D721Med (cell line): ENCODE measurements around the gene CD6.

Experiments
- DNase-seq: peaks from one replicate; pipeline ENCODE4 v3.0.0; 2011; ENCODE audit warnings: low spot score; ENCODE audit not compliant: insufficient read length
- FAIRE-seq: peaks from 2 replicates; lab custom pipeline; 2011; peaks lifted over from hg19 to GRCh38; lab: Jason Lieb, UNC
- TF ChIP-seq, protein P1 (sequence below): IDR thresholded peaks from 2 replicates; pipeline ENCODE4 v1.5.1; 2012; ENCODE audit warnings: mild to moderate bottlenecking, control low read depth; ENCODE audit not compliant: insufficient read depth; ENCODE audit errors: missing control alignments

Gene CD6

DNA sequence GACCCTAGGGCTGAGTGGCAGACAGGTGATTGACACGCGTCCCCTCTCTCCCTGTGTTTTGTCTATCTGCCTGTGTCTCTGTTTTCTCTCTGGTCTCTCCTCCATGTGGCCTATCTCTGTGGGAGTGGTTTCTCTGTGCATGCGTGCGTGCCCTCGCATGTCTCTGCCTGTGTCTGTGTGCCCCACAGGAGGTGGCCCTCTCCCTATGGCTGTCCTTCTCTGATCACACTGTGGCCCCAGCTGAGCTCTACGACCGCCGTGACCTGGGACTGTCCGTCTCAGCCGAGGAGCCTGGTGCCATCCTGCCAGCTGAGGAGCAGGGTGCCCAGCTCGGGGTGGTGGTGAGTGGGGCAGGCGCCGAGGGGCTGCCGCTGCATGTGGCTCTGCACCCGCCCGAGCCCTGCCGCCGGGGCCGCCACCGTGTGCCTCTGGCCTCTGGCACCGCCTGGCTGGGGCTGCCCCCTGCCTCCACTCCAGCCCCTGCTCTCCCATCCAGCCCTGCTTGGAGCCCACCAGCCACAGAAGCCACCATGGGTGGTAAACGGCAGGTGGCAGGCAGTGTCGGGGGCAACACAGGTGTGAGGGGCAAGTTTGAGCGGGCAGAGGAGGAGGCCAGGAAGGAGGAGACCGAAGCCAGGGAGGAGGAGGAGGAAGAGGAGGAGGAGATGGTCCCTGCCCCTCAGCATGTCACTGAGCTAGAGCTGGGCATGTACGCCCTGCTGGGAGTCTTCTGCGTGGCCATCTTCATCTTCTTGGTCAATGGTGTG is 35.6 kb upstream of the CD6 start:
- no peak for DNase-seq
- FAIRE-seq = no peak
- TF ChIP-seq, protein P1, sequence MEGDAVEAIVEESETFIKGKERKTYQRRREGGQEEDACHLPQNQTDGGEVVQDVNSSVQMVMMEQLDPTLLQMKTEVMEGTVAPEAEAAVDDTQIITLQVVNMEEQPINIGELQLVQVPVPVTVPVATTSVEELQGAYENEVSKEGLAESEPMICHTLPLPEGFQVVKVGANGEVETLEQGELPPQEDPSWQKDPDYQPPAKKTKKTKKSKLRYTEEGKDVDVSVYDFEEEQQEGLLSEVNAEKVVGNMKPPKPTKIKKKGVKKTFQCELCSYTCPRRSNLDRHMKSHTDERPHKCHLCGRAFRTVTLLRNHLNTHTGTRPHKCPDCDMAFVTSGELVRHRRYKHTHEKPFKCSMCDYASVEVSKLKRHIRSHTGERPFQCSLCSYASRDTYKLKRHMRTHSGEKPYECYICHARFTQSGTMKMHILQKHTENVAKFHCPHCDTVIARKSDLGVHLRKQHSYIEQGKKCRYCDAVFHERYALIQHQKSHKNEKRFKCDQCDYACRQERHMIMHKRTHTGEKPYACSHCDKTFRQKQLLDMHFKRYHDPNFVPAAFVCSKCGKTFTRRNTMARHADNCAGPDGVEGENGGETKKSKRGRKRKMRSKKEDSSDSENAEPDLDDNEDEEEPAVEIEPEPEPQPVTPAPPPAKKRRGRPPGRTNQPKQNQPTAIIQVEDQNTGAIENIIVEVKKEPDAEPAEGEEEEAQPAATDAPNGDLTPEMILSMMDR = no peak

DNA sequence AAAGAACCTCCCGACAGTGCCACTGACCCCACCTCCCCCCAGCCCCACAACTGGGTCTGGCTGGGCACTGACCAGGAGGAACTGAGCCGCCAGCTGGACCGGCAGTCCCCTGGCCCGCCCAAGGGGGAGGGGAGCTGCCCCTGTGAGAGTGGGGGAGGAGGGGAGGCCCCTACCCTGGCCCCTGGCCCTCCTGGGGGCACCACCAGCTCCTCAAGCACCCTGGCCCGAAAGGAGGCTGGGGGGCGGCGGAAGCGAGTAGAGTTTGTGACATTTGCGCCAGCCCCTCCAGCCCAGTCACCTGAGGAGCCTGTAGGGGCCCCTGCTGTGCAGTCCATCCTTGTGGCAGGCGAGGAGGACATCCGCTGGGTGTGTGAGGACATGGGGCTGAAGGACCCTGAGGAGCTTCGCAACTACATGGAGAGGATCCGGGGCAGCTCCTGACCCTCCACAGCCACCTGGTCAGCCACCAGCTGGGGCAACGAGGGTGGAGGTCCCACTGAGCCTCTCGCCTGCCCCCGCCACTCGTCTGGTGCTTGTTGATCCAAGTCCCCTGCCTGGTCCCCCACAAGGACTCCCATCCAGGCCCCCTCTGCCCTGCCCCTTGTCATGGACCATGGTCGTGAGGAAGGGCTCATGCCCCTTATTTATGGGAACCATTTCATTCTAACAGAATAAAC is 34.9 kb upstream of the CD6 start:
- DNase-seq (no peak), FAIRE-seq (no peak)
- TF ChIP-seq, protein P1 = no peak

DNA sequence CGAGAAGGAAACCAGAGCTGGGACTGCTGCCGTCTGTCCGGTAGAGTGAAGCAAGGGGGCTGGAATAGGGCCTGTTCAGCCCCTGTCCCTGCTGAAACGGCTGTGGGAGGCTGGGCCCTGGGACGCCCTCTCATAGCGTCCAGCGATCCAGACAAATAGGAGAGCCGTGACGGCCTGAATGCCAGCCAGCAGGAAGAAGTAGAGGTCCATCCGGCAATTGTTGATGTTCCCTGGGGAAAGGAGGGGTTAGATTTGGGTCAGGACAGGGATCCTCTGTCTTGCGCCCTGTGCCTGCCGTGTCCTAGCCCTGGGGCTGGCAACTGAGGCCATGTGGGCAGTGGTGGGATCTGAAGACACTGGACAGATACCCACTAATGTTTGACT is 34.3 kb upstream of the CD6 start:
- DNase-seq = no peak
- TF ChIP-seq, protein P1 = no peak
- no peak for FAIRE-seq

DNA sequence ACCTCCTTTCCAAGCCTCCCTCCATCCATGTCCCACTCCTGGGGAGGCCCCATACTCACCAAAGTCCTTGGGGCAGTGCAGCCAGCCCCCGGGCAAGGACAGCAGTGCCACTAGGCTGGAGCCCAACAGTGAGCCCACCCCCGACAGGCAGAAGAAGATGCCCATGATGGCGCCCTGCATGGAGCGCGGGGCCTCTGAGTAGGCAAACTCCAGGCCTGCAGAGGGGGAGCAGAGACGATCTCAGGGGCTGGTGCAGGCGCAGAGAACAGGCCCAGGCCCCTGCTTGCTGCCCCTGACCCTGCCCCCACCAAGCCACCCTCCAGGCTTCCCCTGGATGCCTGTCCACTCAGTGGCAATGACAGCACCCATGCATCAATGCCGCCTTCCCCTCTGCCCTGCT is 33.7 kb upstream of the CD6 start:
- FAIRE-seq (no peak), DNase-seq (no peak)
- TF ChIP-seq, protein P1 = no peak

DNA sequence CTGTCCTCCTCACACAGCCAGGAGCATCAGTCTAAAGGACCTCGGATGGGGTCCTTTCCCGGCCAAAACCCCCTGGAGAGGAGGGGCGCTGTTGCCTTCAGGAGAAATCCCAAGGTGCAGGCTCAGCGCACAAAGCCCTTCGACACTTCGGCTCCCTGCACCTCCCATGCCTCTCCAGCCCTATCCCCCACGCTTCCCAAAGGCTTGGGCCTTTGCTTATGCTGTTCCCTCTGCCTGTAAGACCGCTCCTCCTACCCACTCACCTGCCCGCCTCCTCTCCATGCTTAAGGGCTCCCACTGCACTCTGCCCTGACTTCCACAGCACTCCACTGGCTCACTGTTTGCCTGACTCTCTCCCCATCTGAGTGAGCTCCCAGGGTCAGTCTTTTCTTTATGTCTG is 33.0 kb upstream of the CD6 start:
- TF ChIP-seq, protein P1 = no peak
- DNase-seq (no peak), FAIRE-seq (no peak)

DNA sequence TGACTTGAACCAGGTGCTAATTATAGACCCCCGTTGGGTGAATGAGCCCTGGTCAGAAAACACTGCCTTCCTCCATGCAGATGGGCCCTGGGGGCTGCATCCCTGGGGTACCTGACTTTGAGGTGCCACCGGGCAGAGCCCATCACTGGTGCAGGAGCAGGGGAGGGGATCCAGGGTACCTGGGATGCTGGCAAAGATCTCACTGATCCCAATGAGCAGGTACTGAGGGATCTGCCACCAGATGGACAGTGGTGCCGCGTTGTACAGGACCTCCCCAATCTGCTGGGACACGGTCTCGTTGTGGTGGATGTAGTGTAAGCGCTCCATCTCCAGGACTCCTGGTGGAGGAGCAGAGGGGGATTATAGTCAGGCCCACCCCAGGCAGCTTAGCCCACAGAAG is 32.2 kb upstream of the CD6 start:
- no peak for DNase-seq
- TF ChIP-seq, protein P1 = no peak
- FAIRE-seq = no peak

DNA sequence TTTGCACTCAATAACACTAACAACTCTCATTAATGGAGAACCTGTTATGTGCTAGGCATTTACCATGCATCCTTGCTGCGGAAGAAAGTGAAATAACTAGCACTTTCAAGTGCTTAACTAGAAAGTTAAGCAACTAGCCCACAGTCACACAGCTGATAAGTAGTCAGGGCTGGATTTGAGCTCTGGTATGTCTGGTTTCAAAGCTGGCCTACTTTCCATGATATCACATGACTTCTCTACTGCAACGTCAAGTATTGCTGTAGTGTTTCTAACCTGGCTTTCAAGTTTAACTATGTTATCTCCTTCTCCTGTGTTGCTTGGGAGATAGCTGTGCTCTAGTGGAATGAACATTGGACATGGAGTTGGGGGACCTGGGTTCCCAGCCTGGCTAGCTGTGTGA is 31.6 kb upstream of the CD6 start:
- TF ChIP-seq, protein P1 = no peak
- DNase-seq (no peak), FAIRE-seq (no peak)
